Large intestine (tissue), 3 donors: Measurements from ENCODE around the gene YES1. TPM values are rescaled to one million over a fixed set of nuclear protein-coding genes. Genes with fewer than 3 reads are reported as not detected.
"Not testable (repeated sequence)": the region's sequence is repeated elsewhere in the genome, so short reads cannot be mapped to it uniquely, and the experiment has no call there.

Experiments used
- DNase-seq, 2 donors: peaks; one replicate each; pipeline versions ENCODE4 v3.0.0 to v3.0.0-alpha.2; 2013
- H3K27ac ChIP-seq: one replicate; pipeline ENCODE4 v1.5.1; 2013; ENCODE audit warnings: low read length
- H3K27me3 ChIP-seq: 2 replicates; pipeline ENCODE4 v1.6.1; 2013; ENCODE audit warnings: low read length; ENCODE audit not compliant: control insufficient read depth, insufficient read depth
- H3K36me3 ChIP-seq: 2 replicates; pipeline ENCODE4 v1.6.1; 2013; ENCODE audit warnings: low read length; ENCODE audit not compliant: control insufficient read depth, insufficient read depth
- H3K4me1 ChIP-seq: one replicate; pipeline ENCODE4 v1.6.1; 2013; ENCODE audit warnings: low read length; ENCODE audit not compliant: control insufficient read depth, insufficient read depth
- H3K4me3 ChIP-seq: one replicate; pipeline ENCODE4 v1.5.1; 2013; ENCODE audit warnings: low read length
- H3K9me3 ChIP-seq: one replicate; pipeline ENCODE4 v1.6.1; 2013; ENCODE audit warnings: mild to moderate bottlenecking, low read depth, low read length, moderate library complexity; ENCODE audit not compliant: control insufficient read depth
- WGBS: methylation state at CpG from one replicate; pipeline ENCODE4 v1.1.5; 2013; ENCODE audit warnings: low lambda C conversion rate; ENCODE audit not compliant: insufficient coverage; 5-methylcytosine and 5-hydroxymethylcytosine counted together
- polyA plus RNA-seq: library from polyadenylated mRNA; unstranded; fragments of 120-200 nt; gene quantifications from one replicate; pipeline ENCODE4 v1.2.1, GENCODE V29; 2013

YES1 gene
- polyA plus RNA-seq, 1 donor = 47.7 TPM

DNA sequence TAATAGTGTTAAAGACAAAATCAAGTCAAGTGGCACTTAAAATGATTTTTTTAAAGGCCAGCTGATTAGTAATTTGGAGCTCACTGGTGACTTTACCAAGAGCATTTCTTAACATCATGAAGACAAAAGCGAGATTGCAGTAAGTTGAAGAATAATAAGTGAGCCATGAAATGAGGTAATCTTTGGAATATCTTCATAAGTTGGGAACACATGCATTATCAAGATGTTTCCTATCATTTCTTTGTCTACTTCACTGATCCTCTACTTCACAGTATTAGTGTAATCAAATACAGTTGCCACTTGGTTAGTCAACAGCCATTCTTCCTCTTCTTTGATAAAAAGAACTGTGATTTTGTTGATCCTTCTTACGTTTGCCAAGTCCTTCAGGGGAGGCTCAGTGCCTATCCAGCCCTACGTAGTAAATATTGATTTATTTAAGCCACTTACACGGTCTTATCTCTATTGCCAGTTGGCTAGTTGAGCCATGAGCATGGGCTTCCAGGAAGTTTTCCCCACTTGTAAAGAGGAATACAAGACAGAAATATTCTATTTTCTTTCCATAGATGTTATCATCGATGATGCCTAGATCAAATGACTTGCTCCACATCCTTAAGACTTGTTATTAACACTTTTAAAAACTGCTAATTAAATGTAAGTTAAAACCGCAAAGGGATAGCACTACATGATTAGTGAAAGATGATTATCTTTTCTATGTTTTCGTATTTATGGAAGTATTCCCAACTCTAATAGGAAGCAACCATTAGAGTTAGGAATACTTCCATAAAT lies 46.1 kb downstream of the YES1 start:
- no peaks in the 10 kb centered on the region for H3K4me1 ChIP-seq
- H3K36me3 ChIP-seq = no peaks in the 10 kb centered on the region
- H3K27ac ChIP-seq = no peak overlapping the region
- H3K9me3 ChIP-seq = no peaks in the 10 kb centered on the region
- WGBS = 100% methylated on average over 3 of the region's 7 CpGs
- no peak for DNase-seq
- no peaks in the 10 kb centered on the region for H3K27me3 ChIP-seq
- H3K4me3 ChIP-seq = no peak overlapping the region

DNA sequence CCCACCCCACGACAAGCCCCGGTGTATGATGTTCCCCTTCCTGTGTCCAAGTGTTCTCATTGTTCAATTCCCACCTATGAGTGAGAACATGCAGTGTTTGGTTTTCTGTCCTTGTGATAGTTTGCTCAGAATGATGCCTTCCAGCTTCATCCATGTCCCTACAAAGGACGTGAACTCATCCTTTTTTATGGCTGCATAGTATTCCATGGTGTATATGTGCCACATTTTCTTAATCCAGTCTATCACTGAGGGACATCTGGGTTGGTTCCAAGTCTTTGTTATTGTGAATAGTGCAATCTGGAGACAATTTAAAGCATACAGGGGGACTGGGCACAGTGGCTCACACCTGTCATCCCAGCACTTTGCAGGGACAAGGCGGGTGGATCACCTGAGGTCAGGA lies 52.2 kb downstream of the YES1 start:
- not testable (repeated sequence) for H3K36me3 ChIP-seq, H3K9me3 ChIP-seq, H3K4me3 ChIP-seq, DNase-seq, H3K27me3 ChIP-seq, H3K27ac ChIP-seq, H3K4me1 ChIP-seq
- no CpG with 5 or more reads among the region's 4 CpGs for WGBS

DNA sequence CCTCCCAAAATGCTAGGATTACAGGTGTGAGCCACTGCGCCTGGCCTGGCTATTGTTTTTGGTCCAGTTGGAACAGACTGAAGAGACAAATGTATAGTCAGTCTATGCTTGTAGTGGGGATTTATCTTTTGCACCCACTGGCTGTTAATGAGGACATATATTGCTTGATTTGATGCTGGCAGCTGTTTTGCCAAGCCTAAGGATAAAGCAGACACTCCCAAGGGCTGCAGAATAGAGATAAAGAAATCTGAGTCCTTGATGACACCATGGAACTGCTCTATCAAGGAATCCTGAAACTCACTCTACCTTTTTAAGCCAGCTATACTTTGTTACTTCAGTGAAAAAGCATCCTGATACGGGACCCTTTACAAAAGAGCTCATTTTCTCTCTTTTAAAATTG lies 56.5 kb downstream of the YES1 start:
- no peaks in the 10 kb centered on the region for H3K4me1 ChIP-seq
- WGBS = 0% methylated on average over 1 of the region's 2 CpGs
- no peaks in the 10 kb centered on the region for H3K9me3 ChIP-seq
- no peak overlapping the region for H3K4me3 ChIP-seq
- H3K27me3 ChIP-seq = no peaks in the 10 kb centered on the region
- H3K27ac ChIP-seq = no peak overlapping the region
- DNase-seq = no peak
- peaks cover 20% of the 10 kb centered on the region for H3K36me3 ChIP-seq

DNA sequence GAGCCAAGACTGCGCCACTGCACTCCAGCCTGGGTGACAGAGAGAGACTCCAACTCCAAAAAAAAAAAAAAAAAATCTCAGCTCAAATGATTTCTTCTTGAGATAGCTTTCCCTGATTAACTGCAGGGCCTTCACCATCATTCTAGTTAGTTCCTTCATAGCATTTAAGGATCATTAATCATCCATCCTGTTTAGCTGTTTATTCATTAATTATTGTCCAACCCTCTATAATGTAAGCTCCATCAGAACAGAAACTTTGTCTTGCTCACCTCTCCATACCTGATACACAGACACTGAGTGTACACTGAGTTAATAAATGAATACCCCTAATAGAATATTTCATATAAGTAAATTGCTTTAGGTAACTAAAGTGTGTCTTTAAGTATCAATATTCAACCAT lies 57.4 kb downstream of the YES1 start:
- no peak overlapping the region for H3K27ac ChIP-seq
- H3K9me3 ChIP-seq = no peaks in the 10 kb centered on the region
- WGBS = no CpG with 5 or more reads among the region's 1 CpG
- no peak for DNase-seq
- no peaks in the 10 kb centered on the region for H3K4me1 ChIP-seq
- no peaks in the 10 kb centered on the region for H3K27me3 ChIP-seq
- peaks cover 23% of the 10 kb centered on the region for H3K36me3 ChIP-seq
- H3K4me3 ChIP-seq = no peak overlapping the region

GRCh38 chr18:750456-750855 lies 61.6 kb downstream of the YES1 start:
- WGBS = no CpG with 5 or more reads among the region's 1 CpG

GRCh38 chr18:744832-745597 lies 67.0 kb downstream of the YES1 start:
- no peaks in the 10 kb centered on the region for H3K9me3 ChIP-seq
- H3K27me3 ChIP-seq = no peaks in the 10 kb centered on the region
- H3K36me3 ChIP-seq = peaks cover 27% of the 10 kb centered on the region
- 80% methylated on average over 1 of the region's 2 CpGs for WGBS
- no peak for DNase-seq
- H3K4me3 ChIP-seq = no peak overlapping the region
- H3K4me1 ChIP-seq = no peaks in the 10 kb centered on the region
- no peak overlapping the region for H3K27ac ChIP-seq

More at GRCh38 chr18:750456-750855, 61.6 kb downstream of the YES1 start:
- Histone ChIP-seq H3K27ac (no peak overlapping the region), H3K4me3 (no peak overlapping the region), H3K9me3 (no peaks in the 10 kb centered on the region), H3K27me3 (no peaks in the 10 kb centered on the region), H3K36me3 (peaks cover 25% of the 10 kb centered on the region), H3K4me1 (no peaks in the 10 kb centered on the region)
- DNase-seq = no peak

- DNase-seq = peak; percentile 12 to 20
- Histone ChIP-seq H3K27ac (no peak overlapping the region), H3K4me1 (no peaks in the 10 kb centered on the region)
Observed at GRCh38 chr18:741931-742512, 70.0 kb downstream of the YES1 start.

DNA sequence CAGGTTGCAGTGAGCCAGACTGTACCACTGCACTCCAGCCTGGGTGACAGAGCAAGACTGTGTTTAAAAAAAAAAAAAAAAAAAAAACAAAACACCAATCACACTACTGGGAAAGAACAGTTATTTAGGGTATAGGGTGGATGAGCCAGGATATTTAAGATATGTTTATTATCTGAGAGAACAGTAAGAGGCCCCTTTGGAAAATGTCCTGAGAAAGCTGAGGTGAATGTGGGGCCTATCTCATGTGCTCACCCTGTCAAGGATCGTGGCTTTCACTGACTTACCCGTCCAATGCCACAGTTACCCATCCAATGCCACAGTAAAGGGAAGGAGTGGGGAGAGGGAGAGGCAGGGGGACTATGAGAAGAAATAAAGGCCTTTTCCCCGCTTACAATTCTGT lies 79.7 kb downstream of the YES1 start:
- no peaks in the 10 kb centered on the region for H3K27me3 ChIP-seq
- H3K4me1 ChIP-seq = no peaks in the 10 kb centered on the region
- peak in 1 of 2 donors; percentile 43 for DNase-seq
- H3K36me3 ChIP-seq = peaks cover 29% of the 10 kb centered on the region
- H3K9me3 ChIP-seq = no peaks in the 10 kb centered on the region
- H3K27ac ChIP-seq = no peak overlapping the region
- no CpG with 5 or more reads among the region's 3 CpGs for WGBS
- H3K4me3 ChIP-seq = no peak overlapping the region

More at GRCh38 chr18:741931-742512, 70.0 kb downstream of the YES1 start:
- no peaks in the 10 kb centered on the region for H3K9me3 ChIP-seq
- no peak overlapping the region for H3K4me3 ChIP-seq
- H3K36me3 ChIP-seq = peaks cover 36% of the 10 kb centered on the region
- H3K27me3 ChIP-seq = no peaks in the 10 kb centered on the region

DNA sequence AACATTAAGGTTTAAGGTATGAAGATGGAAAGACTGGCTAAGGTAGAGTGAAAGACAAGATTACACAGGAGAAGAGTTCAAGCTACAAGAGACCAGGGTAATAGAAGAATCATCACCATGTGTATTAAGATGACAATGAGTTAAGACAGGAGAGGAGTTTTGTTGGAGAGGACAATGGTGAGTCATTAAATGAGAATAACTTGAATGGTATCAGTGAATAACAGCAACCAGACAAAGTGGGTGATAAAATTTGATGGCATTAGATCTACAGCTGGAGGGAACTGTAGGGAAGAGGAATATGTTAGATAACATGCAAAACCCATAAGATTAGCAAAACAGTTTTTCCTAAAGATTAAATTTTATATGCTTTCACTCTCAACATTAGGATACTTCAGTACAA lies 80.9 kb downstream of the YES1 start:
- H3K27me3 ChIP-seq = no peaks in the 10 kb centered on the region
- H3K27ac ChIP-seq = no peak overlapping the region
- DNase-seq = no peak
- H3K4me1 ChIP-seq = no peaks in the 10 kb centered on the region
- no peaks in the 10 kb centered on the region for H3K9me3 ChIP-seq
- peaks cover 26% of the 10 kb centered on the region for H3K36me3 ChIP-seq
- H3K4me3 ChIP-seq = no peak overlapping the region

DNA sequence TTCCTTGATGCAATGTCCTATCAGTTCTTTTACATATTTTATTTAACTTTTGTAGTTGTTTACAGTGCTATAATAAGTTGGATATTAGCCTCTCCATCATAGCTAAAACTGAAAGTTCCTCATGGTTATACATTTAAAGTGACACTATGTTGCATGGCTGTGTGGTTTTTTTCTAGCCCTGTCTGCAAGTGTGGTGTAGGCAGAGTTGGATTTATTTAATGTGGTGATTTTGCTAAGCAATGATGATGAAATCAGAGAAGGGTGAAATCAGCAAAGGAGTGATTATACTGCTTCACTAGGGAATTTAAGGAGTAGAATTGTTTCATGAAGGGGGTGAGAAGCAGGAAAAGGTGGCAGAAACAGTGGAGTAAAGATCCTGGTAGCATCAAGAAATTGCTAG lies 81.3 kb downstream of the YES1 start:
- Histone ChIP-seq H3K27me3 (no peaks in the 10 kb centered on the region), H3K27ac (no peak overlapping the region), H3K4me1 (no peaks in the 10 kb centered on the region), H3K9me3 (no peaks in the 10 kb centered on the region), H3K4me3 (no peak overlapping the region), H3K36me3 (peaks cover 21% of the 10 kb centered on the region)
- no peak for DNase-seq
